ENCODE results near the gene DYNLRB2.

- TF ChIP-seq MXI1 (conservative IDR thresholded peaks at IDR 0.05; ENCODE audit: poor library complexity, severe bottlenecking) (no peak), REST (IDR thresholded peaks at IDR 0.05; ENCODE audit: borderline replicate concordance) (no peak)
These were observed 22.9 kb upstream of the DYNLRB2 start for GRCh38 chr16:80517846-80518245.

Data from neural cell (in vitro differentiated cells).